Hematopoietic multipotent progenitor cell treated with erythropoietin and hydrocortisone succinate and interleukin-3 and kit ligand, for 17 days (in vitro differentiated cells): ENCODE data around the gene PLD6.
"Not testable (repeated sequence)": the region's sequence is repeated elsewhere in the genome, so short reads cannot be mapped to it uniquely, and the experiment has no call there.

Experiments
- DNase-seq: peaks from one replicate; pipeline ENCODE4 v3.0.0-alpha.2; 2015; ENCODE audit warnings: low spot score

PLD6 gene

GRCh38 chr17:17200831-17201230 lies 5.3 kb downstream of the PLD6 start:
- DNase-seq = no peak

- DNase-seq = no peak
Measured at GRCh38 chr17:17200311-17200710, 5.8 kb downstream of the PLD6 start.

- no peak for DNase-seq
Measured at GRCh38 chr17:17198281-17198680, 7.9 kb downstream of the PLD6 start.

GRCh38 chr17:17196776-17197175 lies 9.4 kb downstream of the PLD6 start:
- no peak for DNase-seq

- DNase-seq = not testable (repeated sequence)
Measured at GRCh38 chr17:17195466-17195865, 10.7 kb downstream of the PLD6 start.

- DNase-seq = no peak
Measured at GRCh38 chr17:17191961-17192381, 14.2 kb downstream of the PLD6 start.

- no peak for DNase-seq
Measured at GRCh38 chr17:17191346-17191792, 14.8 kb downstream of the PLD6 start.

GRCh38 chr17:17190188-17190587 lies 15.9 kb downstream of the PLD6 start:
- no peak for DNase-seq

GRCh38 chr17:17189559-17189958 lies 16.6 kb downstream of the PLD6 start:
- DNase-seq = no peak

- DNase-seq = no peak
Measured at GRCh38 chr17:17188586-17188985, 17.5 kb downstream of the PLD6 start.

GRCh38 chr17:17186551-17187505 lies 19.3 kb downstream of the PLD6 start:
- DNase-seq = no peak

GRCh38 chr17:17186051-17186450 lies 20.1 kb downstream of the PLD6 start:
- DNase-seq = no peak

GRCh38 chr17:17184985-17185757 lies 21.0 kb downstream of the PLD6 start:
- not testable (repeated sequence) for DNase-seq

- DNase-seq = no peak
Measured at GRCh38 chr17:17183744-17184143, 22.4 kb downstream of the PLD6 start.

GRCh38 chr17:17182598-17183136 lies 23.5 kb downstream of the PLD6 start:
- no peak for DNase-seq

GRCh38 chr17:17181666-17182597 lies 24.2 kb downstream of the PLD6 start:
- DNase-seq = no peak

- DNase-seq = no peak
Measured at GRCh38 chr17:17180741-17181525, 25.2 kb downstream of the PLD6 start.

- no peak for DNase-seq
Measured at GRCh38 chr17:17180141-17180603, 26.0 kb downstream of the PLD6 start.

- DNase-seq = no peak
Measured at GRCh38 chr17:17179371-17179827, 26.7 kb downstream of the PLD6 start.

- DNase-seq = no peak
Measured at GRCh38 chr17:17177176-17177575, 29.0 kb downstream of the PLD6 start.
